ENCODE data around the gene MICALL2.

The MICALL2 gene

GRCh38 chr7:1492640-1493039 lies 33.4 kb upstream of the MICALL2 start:
- Histone ChIP-seq H3K27ac (ENCODE audit: low read depth, low read length, severe bottlenecking) (no peak overlapping the region), H3K36me3 (ENCODE audit: control insufficient read depth, insufficient read depth, low read length) (peaks cover 84% of the 10 kb centered on the region), H3K4me1 (ENCODE audit: control insufficient read depth, insufficient read depth, low read length, poor library complexity, severe bottlenecking) (no peaks in the 10 kb centered on the region), H3K4me3 (ENCODE audit: extremely low read depth, insufficient read depth, low read length, poor library complexity, severe bottlenecking) (no peak overlapping the region), H3K9me3 (ENCODE audit: control insufficient read depth, low read length) (no peaks in the 10 kb centered on the region)
- WGBS, 2 experiments (ENCODE audit: insufficient coverage in 2 of 2): 85 to 95% methylated on average over 12 to 18 of the region's 33 CpGs

GRCh38 chr7:1492221-1492620 lies 33.0 kb upstream of the MICALL2 start:
- Histone ChIP-seq H3K4me1 (ENCODE audit: control insufficient read depth, insufficient read depth, low read length, poor library complexity, severe bottlenecking) (no peaks in the 10 kb centered on the region), H3K36me3 (ENCODE audit: control insufficient read depth, insufficient read depth, low read length) (peaks cover 84% of the 10 kb centered on the region), H3K4me3 (ENCODE audit: extremely low read depth, insufficient read depth, low read length, poor library complexity, severe bottlenecking) (no peak overlapping the region), H3K9me3 (ENCODE audit: control insufficient read depth, low read length) (no peaks in the 10 kb centered on the region), H3K27ac (ENCODE audit: low read depth, low read length, severe bottlenecking) (no peak overlapping the region)
- WGBS, 2 experiments (ENCODE audit: insufficient coverage in 2 of 2): 91 to 94% methylated on average over 7 to 10 of the region's 10 CpGs

DNA sequence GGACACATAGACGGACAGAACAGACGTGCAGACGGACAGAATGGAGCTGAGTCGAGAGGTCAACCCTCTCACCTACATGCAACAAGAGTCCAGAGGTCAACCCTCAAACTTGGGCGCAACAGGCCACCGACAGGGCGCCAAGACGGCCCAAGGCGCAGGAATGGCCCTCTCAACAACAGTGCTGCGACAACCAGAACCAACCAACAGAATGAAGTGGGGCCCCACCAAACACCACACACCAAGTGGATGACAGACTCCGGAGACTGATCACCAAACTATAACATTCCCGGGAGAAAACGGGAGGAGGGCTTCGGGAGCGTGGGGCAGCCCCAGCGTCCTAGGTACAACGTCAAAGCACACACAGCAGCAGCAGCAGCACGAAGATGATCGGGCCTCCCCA lies 31.6 kb upstream of the MICALL2 start:
- Histone ChIP-seq H3K36me3 (ENCODE audit: control insufficient read depth, insufficient read depth, low read length) (peaks cover 86% of the 10 kb centered on the region), H3K4me3 (ENCODE audit: extremely low read depth, insufficient read depth, low read length, poor library complexity, severe bottlenecking) (no peak overlapping the region), H3K4me1 (ENCODE audit: control insufficient read depth, insufficient read depth, low read length, poor library complexity, severe bottlenecking) (no peaks in the 10 kb centered on the region), H3K27ac (ENCODE audit: low read depth, low read length, severe bottlenecking) (no peak overlapping the region), H3K9me3 (ENCODE audit: control insufficient read depth, low read length) (no peaks in the 10 kb centered on the region)
- 93 to 98% methylated on average over 17 to 19 of the region's 19 CpGs for WGBS, 2 experiments (ENCODE audit: insufficient coverage in 2 of 2)

GRCh38 chr7:1489336-1489735 lies 30.1 kb upstream of the MICALL2 start:
- no peak overlapping the region for H3K27ac ChIP-seq (ENCODE audit: low read depth, low read length, severe bottlenecking)
- 94 to 95% methylated on average over 18 of the region's 18 CpGs for WGBS, 2 experiments (ENCODE audit: insufficient coverage in 2 of 2)
- no peak overlapping the region for H3K4me3 ChIP-seq (ENCODE audit: extremely low read depth, insufficient read depth, low read length, poor library complexity, severe bottlenecking)
- H3K9me3 ChIP-seq (ENCODE audit: control insufficient read depth, low read length): no peaks in the 10 kb centered on the region
- H3K36me3 ChIP-seq (ENCODE audit: control insufficient read depth, insufficient read depth, low read length): peaks cover 89% of the 10 kb centered on the region
- H3K4me1 ChIP-seq (ENCODE audit: control insufficient read depth, insufficient read depth, low read length, poor library complexity, severe bottlenecking): no peaks in the 10 kb centered on the region

GRCh38 chr7:1488016-1488415 lies 28.7 kb upstream of the MICALL2 start:
- no peak overlapping the region for H3K27ac ChIP-seq (ENCODE audit: low read depth, low read length, severe bottlenecking)
- H3K36me3 ChIP-seq (ENCODE audit: control insufficient read depth, insufficient read depth, low read length): peaks cover 89% of the 10 kb centered on the region
- WGBS, 2 experiments (ENCODE audit: insufficient coverage in 2 of 2): 92 to 94% methylated on average over 19 to 20 of the region's 20 CpGs
- no peaks in the 10 kb centered on the region for H3K9me3 ChIP-seq (ENCODE audit: control insufficient read depth, low read length)
- H3K4me1 ChIP-seq (ENCODE audit: control insufficient read depth, insufficient read depth, low read length, poor library complexity, severe bottlenecking): no peaks in the 10 kb centered on the region
- H3K4me3 ChIP-seq (ENCODE audit: extremely low read depth, insufficient read depth, low read length, poor library complexity, severe bottlenecking): no peak overlapping the region

DNA sequence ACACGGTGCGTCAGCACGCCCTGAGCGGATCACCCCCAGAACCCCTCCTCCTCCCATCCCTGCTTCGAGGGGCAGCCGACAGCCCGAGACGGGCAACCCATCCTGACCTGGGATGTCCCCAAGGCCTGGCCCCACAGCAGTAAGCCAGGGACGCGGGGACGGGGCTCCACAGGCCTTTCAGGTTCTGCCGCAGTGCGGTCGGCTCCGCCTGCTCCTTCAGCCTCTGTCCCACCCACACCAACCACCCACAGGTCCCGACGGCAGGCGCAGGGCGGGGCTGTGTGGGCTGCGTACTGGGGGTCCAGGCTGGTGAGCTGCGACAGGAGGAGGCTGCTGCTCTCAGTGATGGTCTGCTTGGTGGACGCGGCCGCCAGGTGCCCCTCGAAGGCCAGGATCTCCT lies 28.2 kb upstream of the MICALL2 start:
- Histone ChIP-seq H3K4me3 (ENCODE audit: extremely low read depth, insufficient read depth, low read length, poor library complexity, severe bottlenecking) (no peak overlapping the region), H3K36me3 (ENCODE audit: control insufficient read depth, insufficient read depth, low read length) (peaks cover 91% of the 10 kb centered on the region), H3K9me3 (ENCODE audit: control insufficient read depth, low read length) (no peaks in the 10 kb centered on the region), H3K27ac (ENCODE audit: low read depth, low read length, severe bottlenecking) (no peak overlapping the region), H3K4me1 (ENCODE audit: control insufficient read depth, insufficient read depth, low read length, poor library complexity, severe bottlenecking) (no peaks in the 10 kb centered on the region)
- WGBS, 2 experiments (ENCODE audit: insufficient coverage in 2 of 2): 90 to 98% methylated on average over 20 to 21 of the region's 25 CpGs

GRCh38 chr7:1486571-1486970 lies 27.3 kb upstream of the MICALL2 start:
- Histone ChIP-seq H3K4me1 (ENCODE audit: control insufficient read depth, insufficient read depth, low read length, poor library complexity, severe bottlenecking) (no peaks in the 10 kb centered on the region), H3K36me3 (ENCODE audit: control insufficient read depth, insufficient read depth, low read length) (peaks cover 89% of the 10 kb centered on the region)
- 89 to 91% methylated on average over 16 to 22 of the region's 23 CpGs for WGBS, 2 experiments (ENCODE audit: insufficient coverage in 2 of 2)

DNA sequence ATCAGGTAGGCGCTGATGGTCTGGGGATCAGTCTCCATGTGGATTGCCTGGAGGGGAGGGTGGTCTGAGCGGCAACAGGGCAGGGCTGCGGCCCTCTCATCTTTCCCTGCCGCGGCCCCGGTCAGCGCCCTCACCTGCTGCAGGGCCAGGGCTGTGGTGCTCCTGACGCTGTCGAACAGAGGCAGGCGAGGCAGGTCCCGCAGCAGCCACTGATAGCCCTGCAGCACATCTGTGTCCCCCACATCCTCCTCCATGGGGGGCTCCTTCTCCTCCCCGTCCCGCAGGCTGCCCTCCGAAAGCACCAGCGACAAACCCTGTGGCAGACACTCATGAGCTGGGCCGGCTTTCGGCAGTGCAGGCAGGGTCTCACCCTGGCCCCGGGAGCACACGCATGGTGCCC lies 25.9 kb upstream of the MICALL2 start:
- no peaks in the 10 kb centered on the region for H3K4me1 ChIP-seq (ENCODE audit: control insufficient read depth, insufficient read depth, low read length, poor library complexity, severe bottlenecking)
- H3K36me3 ChIP-seq (ENCODE audit: control insufficient read depth, insufficient read depth, low read length): peaks cover 85% of the 10 kb centered on the region
- WGBS, 2 experiments (ENCODE audit: insufficient coverage in 2 of 2): 94 to 97% methylated on average over 15 to 19 of the region's 19 CpGs
- H3K4me3 ChIP-seq (ENCODE audit: extremely low read depth, insufficient read depth, low read length, poor library complexity, severe bottlenecking): no peak overlapping the region
- no peak overlapping the region for H3K27ac ChIP-seq (ENCODE audit: low read depth, low read length, severe bottlenecking)
- no peaks in the 10 kb centered on the region for H3K9me3 ChIP-seq (ENCODE audit: control insufficient read depth, low read length)

More at GRCh38 chr7:1486571-1486970, 27.3 kb upstream of the MICALL2 start:
- Histone ChIP-seq H3K9me3 (ENCODE audit: control insufficient read depth, low read length) (no peaks in the 10 kb centered on the region), H3K27ac (ENCODE audit: low read depth, low read length, severe bottlenecking) (no peak overlapping the region), H3K4me3 (ENCODE audit: extremely low read depth, insufficient read depth, low read length, poor library complexity, severe bottlenecking) (no peak overlapping the region)

GRCh38 chr7:1484569-1484968 lies 25.3 kb upstream of the MICALL2 start:
- Histone ChIP-seq H3K9me3 (ENCODE audit: control insufficient read depth, low read length) (no peaks in the 10 kb centered on the region), H3K4me3 (ENCODE audit: extremely low read depth, insufficient read depth, low read length, poor library complexity, severe bottlenecking) (no peak overlapping the region), H3K27ac (ENCODE audit: low read depth, low read length, severe bottlenecking) (no peak overlapping the region), H3K36me3 (ENCODE audit: control insufficient read depth, insufficient read depth, low read length) (peaks cover 84% of the 10 kb centered on the region), H3K4me1 (ENCODE audit: control insufficient read depth, insufficient read depth, low read length, poor library complexity, severe bottlenecking) (no peaks in the 10 kb centered on the region)
- 98 to 99% methylated on average over 8 to 9 of the region's 12 CpGs for WGBS, 2 experiments (ENCODE audit: insufficient coverage in 2 of 2)

DNA sequence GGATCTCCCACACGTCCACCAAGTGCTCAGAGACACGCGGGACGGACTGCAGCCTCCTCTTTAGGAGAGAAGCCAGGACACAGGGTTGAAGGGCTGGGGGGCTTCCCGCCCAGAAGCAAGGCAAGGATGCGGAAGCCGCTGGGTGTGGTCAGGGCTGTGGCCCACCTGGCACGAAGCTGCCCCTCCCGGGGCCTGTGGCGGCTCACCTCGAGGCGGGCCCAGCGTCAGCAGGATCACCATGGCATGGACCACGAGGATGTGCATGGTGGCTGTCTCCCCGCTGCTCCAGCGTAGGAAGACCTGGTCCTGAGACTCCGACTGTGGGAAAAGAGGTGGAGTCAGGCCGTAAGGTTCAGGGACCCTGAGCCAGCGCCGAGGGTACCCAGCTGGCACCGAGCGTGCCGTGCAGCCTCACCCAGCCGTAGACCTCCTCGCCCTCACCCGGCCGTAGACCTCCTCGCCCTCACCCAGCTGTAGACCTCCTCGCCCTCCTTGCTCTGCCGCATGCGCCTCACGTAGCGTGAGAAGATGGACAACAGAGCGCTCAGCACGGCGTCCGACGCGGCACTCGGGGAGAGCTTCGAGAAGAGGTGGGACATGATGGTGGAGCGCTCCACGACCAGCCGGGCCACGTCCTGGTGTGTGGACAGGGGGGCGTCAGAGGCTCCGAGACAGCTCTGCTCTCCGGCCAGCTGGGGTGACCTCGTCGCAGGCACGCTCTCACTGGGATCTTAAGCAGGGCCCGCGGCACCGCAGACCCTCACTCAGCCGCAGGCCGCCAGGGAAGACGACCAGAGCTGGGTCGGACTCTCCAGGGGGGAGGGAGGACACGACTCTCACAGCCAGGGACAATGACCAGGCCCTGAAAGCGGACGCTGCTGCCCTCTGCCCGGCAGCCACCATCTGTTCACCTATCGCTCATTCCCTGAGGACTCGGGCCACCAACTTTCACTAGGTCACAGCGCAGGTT lies 24.6 kb upstream of the MICALL2 start:
- H3K27ac ChIP-seq (ENCODE audit: low read depth, low read length, severe bottlenecking): no peak overlapping the region
- no peak overlapping the region for H3K4me3 ChIP-seq (ENCODE audit: extremely low read depth, insufficient read depth, low read length, poor library complexity, severe bottlenecking)
- 96 to 97% methylated on average over 63 of the region's 65 CpGs for WGBS, 2 experiments (ENCODE audit: insufficient coverage in 2 of 2)
- peaks cover 76% of the 10 kb centered on the region for H3K36me3 ChIP-seq (ENCODE audit: control insufficient read depth, insufficient read depth, low read length)
- H3K4me1 ChIP-seq (ENCODE audit: control insufficient read depth, insufficient read depth, low read length, poor library complexity, severe bottlenecking): no peaks in the 10 kb centered on the region
- no peaks in the 10 kb centered on the region for H3K9me3 ChIP-seq (ENCODE audit: control insufficient read depth, low read length)

DNA sequence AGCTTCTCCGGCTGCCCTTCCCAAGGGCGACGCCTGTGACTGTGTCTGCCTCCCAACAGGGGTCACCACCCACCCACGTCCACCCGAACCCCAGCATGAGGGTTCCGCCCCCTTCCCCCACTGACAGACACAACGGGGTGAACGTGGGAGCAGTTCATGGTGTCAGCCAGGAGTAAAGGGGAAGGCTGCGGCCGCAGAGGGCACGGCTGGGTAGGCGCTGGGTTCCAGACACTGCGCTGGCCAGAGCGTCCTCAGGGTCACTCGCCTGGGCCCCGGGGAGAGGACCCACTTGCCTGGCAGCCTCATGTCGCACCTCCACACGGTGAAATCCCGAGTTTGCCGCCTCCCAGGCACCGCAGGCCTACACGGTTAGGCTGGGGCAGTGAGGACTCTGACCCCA lies 23.8 kb upstream of the MICALL2 start:
- 89 to 90% methylated on average over 22 of the region's 22 CpGs for WGBS, 2 experiments (ENCODE audit: insufficient coverage in 2 of 2)
- no peak overlapping the region for H3K27ac ChIP-seq (ENCODE audit: low read depth, low read length, severe bottlenecking)
- H3K36me3 ChIP-seq (ENCODE audit: control insufficient read depth, insufficient read depth, low read length): peaks cover 69% of the 10 kb centered on the region
- H3K4me3 ChIP-seq (ENCODE audit: extremely low read depth, insufficient read depth, low read length, poor library complexity, severe bottlenecking): no peak overlapping the region
- H3K9me3 ChIP-seq (ENCODE audit: control insufficient read depth, low read length): no peaks in the 10 kb centered on the region
- H3K4me1 ChIP-seq (ENCODE audit: control insufficient read depth, insufficient read depth, low read length, poor library complexity, severe bottlenecking): no peaks in the 10 kb centered on the region

Measured in mesodermal cell (in vitro differentiated cells).